Duodenal mucosa (tissue), 2 donors: ENCODE results near the gene ISL2.

Source experiments
- H3K27ac ChIP-seq: one replicate; pipeline ENCODE4 v1.7.0; 2013; ENCODE audit warnings: low read depth, low read length
- H3K27me3 ChIP-seq, 2 donors: one replicate each; pipeline ENCODE4 v1.7.0; 2013; ENCODE audit warnings: low read length in 2 of 2, control low read depth in 1 of 2; ENCODE audit not compliant: insufficient read depth in 2 of 2, control insufficient read depth in 1 of 2
- H3K36me3 ChIP-seq, 2 donors: one replicate each; pipeline ENCODE4 v1.7.0; 2013; ENCODE audit warnings: low read length in 2 of 2, control low read depth in 1 of 2; ENCODE audit not compliant: insufficient read depth in 2 of 2, control insufficient read depth in 1 of 2
- H3K4me1 ChIP-seq, 2 donors: one replicate each; pipeline ENCODE4 v1.7.0; 2013; ENCODE audit warnings: low read length in 2 of 2, control low read depth in 1 of 2; ENCODE audit not compliant: insufficient read depth in 2 of 2, control insufficient read depth in 1 of 2
- H3K4me3 ChIP-seq, 2 donors: one replicate each; pipeline ENCODE4 v1.7.0; 2013; ENCODE audit warnings: low read length in 2 of 2, low read depth in 1 of 2
- H3K9ac ChIP-seq, 2 donors: one replicate each; pipeline ENCODE4 v1.7.0; 2013; ENCODE audit warnings: low read length in 2 of 2, low read depth in 1 of 2
- H3K9me3 ChIP-seq, 2 donors: one replicate each; pipeline ENCODE4 v1.7.0; 2013; ENCODE audit warnings: low read length in 2 of 2, control low read depth in 1 of 2; ENCODE audit not compliant: control insufficient read depth in 1 of 2

ISL2 gene

DNA sequence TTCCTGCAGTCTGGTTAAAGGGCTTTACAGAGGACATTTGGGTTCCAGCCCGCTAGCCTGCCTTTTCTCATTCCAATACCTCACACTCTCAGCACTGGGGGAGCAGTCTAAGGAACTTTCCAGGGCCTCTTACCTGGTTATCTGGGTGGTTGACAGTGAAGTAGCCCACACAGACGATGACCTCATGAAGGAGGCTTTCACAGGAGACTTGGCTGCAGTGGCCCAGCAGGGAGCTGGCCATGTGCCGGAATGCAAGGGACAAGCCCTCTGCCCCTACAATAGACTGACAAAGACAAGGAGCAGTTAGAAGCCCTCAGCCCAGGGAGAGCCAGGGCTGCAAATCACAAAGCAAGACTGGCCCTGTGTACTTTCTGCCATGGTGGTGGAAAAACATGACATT, 39.5 kb downstream of the ISL2 start:
- Histone ChIP-seq H3K27me3 (no peaks in the 10 kb centered on the region), H3K4me1 (no peaks in the 10 kb centered on the region), H3K9ac (no peak overlapping the region), H3K36me3 (peaks cover 0 to 10% of the 10 kb centered on the region in 2 donors), H3K9me3 (no peaks in the 10 kb centered on the region), H3K27ac (no peak overlapping the region), H3K4me3 (no peak overlapping the region)

DNA sequence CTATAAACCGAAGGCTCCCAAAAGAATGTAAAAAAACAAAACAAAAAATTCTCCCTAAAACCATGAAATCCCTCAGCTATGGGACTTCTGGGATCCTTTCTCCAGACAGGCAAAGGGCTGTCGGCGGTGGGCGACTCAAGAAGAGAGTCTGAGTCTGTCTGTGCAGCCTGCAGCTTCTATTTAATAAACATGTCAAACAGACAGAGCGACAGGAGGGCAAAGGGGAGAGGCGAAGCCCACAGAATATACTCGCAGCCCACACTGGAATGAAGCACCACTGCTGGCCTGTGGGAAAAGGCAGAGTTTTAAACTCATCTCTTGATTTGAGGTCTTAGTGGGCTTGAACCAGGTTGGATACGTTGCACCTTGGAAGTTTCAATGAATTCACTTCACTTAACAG, 40.2 kb downstream of the ISL2 start:
- no peak overlapping the region for H3K9ac ChIP-seq
- H3K4me3 ChIP-seq: no peak overlapping the region
- H3K36me3 ChIP-seq: peaks cover 0 to 10% of the 10 kb centered on the region in 2 donors

DNA sequence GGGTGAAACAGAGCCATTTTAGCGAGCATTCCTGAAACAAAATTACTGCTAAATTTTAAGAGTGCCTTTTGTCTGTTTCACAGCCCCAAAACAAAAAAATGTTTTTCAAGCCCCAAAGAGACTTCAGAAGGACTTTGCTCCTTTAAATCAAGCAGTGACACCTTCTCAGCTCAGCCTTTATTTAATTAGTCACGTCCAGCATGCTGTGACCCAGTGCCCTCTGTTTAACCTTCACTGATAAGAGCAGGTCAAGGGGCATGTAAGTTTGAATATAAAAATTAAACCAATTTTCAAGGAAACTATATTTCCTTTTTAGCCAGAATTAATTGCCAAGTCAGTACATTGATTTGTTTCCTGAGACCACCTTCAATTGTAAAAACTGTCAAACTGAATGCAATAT, 40.6 kb downstream of the ISL2 start:
- no peaks in the 10 kb centered on the region for H3K27me3 ChIP-seq
- no peak overlapping the region for H3K27ac ChIP-seq
- H3K36me3 ChIP-seq: peaks cover 0 to 7% of the 10 kb centered on the region in 2 donors
- H3K4me1 ChIP-seq: no peaks in the 10 kb centered on the region
- no peak overlapping the region for H3K4me3 ChIP-seq
- H3K9ac ChIP-seq: no peak overlapping the region
- H3K9me3 ChIP-seq: no peaks in the 10 kb centered on the region

More for the DNA sequence above, 40.2 kb downstream of the ISL2 start:
- Histone ChIP-seq H3K4me1 (no peaks in the 10 kb centered on the region), H3K9me3 (no peaks in the 10 kb centered on the region), H3K27me3 (no peaks in the 10 kb centered on the region), H3K27ac (no peak overlapping the region)

DNA sequence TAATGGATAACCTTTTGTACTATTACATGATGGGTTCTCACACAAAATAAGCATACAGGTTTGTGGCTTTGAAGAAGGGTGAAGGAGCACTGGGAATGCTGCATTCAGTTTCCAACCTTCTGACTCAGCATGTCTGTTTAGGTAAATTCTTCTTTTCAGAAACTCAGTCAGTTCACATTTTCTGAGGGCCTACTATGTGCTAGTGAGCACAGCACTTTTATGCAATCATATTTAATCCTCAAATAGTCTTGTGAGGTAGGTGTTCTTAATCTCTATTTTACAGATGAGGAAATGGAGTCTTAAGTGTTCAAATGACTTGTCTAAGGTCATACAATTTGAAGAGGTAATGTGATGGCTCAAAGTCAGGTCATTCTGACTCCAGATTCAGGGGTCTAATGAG, 41.2 kb downstream of the ISL2 start:
- Histone ChIP-seq H3K9ac (no peak overlapping the region), H3K27me3 (no peaks in the 10 kb centered on the region), H3K36me3 (peaks cover 0 to 4% of the 10 kb centered on the region in 2 donors), H3K9me3 (no peaks in the 10 kb centered on the region), H3K4me3 (no peak overlapping the region), H3K27ac (no peak overlapping the region), H3K4me1 (no peaks in the 10 kb centered on the region)

DNA sequence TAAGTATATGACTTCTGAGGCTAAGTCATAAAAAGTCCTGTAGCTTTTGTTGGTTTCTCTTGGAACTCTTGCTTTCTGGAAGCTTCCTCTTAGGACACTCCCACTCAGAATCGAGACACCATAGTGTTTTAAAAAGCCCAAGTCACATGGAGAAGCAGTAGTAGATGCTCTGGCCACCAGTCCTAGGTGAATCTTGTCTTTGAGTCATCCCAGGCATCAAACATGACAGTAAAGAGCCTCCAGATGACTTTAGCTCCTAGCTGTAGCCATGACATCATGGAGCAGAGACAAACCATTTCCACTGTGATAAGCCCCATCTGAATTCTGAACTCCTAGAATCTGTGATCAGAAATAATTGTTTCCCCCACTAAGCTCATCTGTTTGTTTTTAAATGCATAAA, 42.1 kb downstream of the ISL2 start:
- Histone ChIP-seq H3K4me3 (no peak overlapping the region), H3K27me3 (no peaks in the 10 kb centered on the region), H3K9me3 (no peaks in the 10 kb centered on the region), H3K36me3 (peaks cover 0 to 4% of the 10 kb centered on the region in 2 donors), H3K9ac (no peak overlapping the region), H3K4me1 (no peaks in the 10 kb centered on the region), H3K27ac (no peak overlapping the region)

DNA sequence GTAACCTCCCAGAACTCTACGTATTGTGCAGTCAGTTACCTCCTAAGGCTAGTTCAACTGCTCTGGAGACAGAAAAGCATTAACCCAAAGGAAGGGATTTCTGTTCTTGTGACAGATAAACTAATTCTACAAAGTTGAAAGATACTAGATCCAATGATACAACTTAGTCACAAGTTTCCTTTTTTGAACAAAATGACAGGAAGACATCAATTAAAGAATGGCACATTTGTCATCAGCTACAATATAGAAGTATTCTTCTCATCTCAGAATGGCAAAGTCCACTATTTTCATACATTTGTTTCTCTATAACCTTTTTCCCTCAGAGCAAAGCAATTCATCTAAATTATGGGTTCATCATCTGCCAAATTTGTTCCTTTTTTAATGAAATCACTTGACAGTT, 43.7 kb downstream of the ISL2 start:
- H3K36me3 ChIP-seq: peaks cover 0 to 4% of the 10 kb centered on the region in 2 donors

DNA sequence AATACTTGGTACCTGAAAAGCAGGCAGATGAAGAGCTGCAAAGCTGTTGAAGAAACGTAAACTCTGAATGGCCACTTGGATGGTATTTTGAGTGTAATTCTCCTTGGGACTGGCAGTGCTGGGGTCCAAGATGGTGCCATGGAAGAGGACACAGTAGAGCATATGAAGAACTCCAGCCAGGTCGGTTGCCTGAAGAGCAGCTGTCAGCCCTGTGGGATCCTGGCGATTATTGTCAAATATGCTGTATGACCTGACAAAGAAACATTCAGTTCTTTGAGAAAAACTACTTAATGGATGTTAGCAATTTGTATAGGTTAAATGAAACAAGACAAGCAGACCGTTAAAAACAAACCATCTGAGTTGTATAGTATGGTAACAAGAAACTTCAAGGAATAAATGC, 44.8 kb downstream of the ISL2 start:
- Histone ChIP-seq H3K27ac (no peak overlapping the region), H3K36me3 (no peaks in the 10 kb centered on the region), H3K4me1 (no peaks in the 10 kb centered on the region), H3K9ac (no peak overlapping the region), H3K9me3 (no peaks in the 10 kb centered on the region), H3K4me3 (no peak overlapping the region), H3K27me3 (no peaks in the 10 kb centered on the region)

More for the DNA sequence above, 43.7 kb downstream of the ISL2 start:
- Histone ChIP-seq H3K27me3 (no peaks in the 10 kb centered on the region), H3K9ac (no peak overlapping the region), H3K9me3 (no peaks in the 10 kb centered on the region), H3K4me3 (no peak overlapping the region), H3K27ac (no peak overlapping the region), H3K4me1 (no peaks in the 10 kb centered on the region)

DNA sequence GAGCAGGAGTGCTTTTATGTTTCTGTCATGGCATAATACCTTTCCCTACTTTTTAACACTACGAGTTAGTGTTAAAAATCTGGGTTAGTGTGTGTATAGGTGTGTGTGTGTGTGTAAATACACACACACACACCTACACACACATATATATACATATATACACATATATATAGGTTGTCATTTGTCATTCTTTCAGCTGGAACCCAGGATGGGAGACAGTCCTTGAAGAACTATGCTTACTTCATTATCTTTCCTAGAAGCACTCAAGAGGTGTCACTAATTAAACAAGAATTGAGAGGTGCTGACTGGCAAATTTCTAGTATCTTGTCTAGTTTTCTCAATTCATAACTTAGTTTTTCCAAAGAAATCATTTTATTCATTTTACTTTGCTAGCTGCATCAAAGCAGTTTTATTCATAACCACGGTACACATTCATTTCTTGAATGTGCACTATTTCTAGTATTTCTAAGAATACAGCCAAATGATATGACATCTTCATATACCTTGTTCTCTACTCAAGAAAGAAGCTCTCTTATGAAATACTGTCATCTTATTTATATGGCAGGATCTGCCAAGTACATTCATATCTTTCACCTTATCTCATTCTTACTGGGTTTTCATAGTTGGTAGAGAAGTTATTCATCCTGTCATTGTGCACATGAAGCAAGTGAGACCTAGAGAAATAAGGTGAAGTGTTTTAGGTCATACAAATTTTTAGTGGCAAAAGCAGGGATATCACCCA, 46.6 kb downstream of the ISL2 start:
- no peaks in the 10 kb centered on the region for H3K4me1 ChIP-seq
- H3K4me3 ChIP-seq: no peak overlapping the region
- H3K27me3 ChIP-seq: no peaks in the 10 kb centered on the region
- no peak overlapping the region for H3K9ac ChIP-seq
- H3K9me3 ChIP-seq: no peaks in the 10 kb centered on the region
- H3K27ac ChIP-seq: no peak overlapping the region
- H3K36me3 ChIP-seq: no peaks in the 10 kb centered on the region

DNA sequence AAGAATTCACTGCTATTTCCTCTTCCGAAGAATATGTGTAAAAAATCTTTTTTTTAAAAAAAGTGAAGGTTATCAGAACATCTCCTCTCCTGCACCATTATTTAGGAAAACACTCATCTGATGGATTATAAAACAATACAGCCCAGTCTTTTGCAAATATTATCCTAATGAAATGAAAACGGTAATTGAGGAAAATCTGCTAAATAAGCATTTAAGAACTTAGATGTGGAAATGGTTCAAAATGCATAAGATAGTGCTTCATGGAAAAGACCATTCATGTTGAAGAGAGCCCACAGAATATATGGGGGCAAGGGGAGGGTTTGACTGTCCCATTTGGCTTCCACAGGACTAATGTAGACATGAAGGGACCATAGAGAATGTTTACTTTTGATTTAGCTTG, 47.8 kb downstream of the ISL2 start:
- Histone ChIP-seq H3K36me3 (no peaks in the 10 kb centered on the region), H3K9ac (no peak overlapping the region), H3K4me1 (no peaks in the 10 kb centered on the region), H3K27me3 (no peaks in the 10 kb centered on the region), H3K27ac (no peak overlapping the region), H3K4me3 (no peak overlapping the region), H3K9me3 (no peaks in the 10 kb centered on the region)

DNA sequence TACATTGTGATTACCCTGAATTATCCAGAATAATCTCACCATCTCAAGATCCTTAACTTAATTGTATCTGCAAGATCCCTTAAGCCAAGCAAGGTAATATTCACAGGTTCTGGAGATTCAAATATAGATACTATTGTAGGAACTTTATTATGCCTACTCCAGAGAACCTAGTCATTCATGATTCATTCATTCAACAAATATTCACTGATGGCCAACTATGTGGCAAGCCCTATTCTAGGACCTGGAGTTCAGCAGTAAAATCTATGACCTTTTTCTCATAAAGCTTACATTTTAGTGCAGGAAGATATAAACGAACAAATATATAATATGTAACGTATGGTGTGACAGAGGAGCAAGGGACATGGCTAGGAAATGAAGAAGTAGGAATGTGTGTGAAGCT, 49.6 kb downstream of the ISL2 start:
- no peak overlapping the region for H3K4me3 ChIP-seq

More for the DNA sequence above, 49.6 kb downstream of the ISL2 start:
- H3K36me3 ChIP-seq: no peaks in the 10 kb centered on the region
- H3K27me3 ChIP-seq: no peaks in the 10 kb centered on the region
- no peaks in the 10 kb centered on the region for H3K4me1 ChIP-seq
- H3K27ac ChIP-seq: no peak overlapping the region
- no peak overlapping the region for H3K9ac ChIP-seq
- H3K9me3 ChIP-seq: no peaks in the 10 kb centered on the region
